ENCODE results near the gene RESF1.

The RESF1 gene

GRCh38 chr12:31958569-31959160, 550 bp upstream of the RESF1 start:
- no peak for DNase-seq

- DNase-seq, result peak in 50 of 56 donors; percentile 11 to 84 (median 60)
These were observed 631 bp downstream of the RESF1 start for GRCh38 chr12:31959701-31960391.

GRCh38 chr12:31961137-31961536, 1.9 kb downstream of the RESF1 start:
- no peak for DNase-seq

DNA sequence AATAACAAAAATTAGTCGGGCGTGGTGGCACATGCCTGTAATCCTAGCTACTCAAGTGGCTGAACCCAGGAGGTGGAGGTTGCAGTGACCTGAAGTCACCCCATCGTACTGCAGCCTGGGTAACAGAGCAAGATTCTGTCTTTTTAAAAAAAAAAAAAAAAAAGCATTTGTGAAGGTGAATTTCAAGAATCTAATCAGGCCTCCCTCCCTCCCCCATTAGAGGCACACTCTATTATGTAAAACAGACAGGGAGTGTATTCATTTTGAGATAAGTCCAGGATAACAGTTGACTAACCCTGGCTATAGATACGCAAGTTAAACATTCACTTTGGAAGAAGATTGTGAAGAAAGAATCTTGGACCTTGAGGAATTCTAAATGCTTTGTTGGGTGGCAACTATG, 2.9 kb downstream of the RESF1 start:
- DNase-seq, result no peak

DNA sequence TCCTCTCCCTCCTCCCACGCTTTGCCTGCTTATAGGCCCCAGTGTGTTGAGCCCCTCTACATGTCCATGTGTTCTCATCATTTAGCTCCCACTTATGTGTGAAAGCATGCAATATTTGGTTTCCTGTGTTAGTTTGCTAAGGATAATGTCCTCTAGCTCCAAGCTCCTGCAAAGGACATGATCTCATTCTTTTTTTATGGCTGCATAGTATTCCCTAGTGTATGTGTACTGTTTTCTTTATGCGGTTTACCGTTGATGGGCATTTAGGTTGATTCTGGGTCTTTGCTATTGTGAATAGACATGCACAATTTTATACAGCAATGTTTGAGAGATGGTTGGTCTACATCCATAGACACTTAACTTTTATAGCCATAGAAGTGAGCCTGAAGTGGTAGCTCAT, 5.1 kb downstream of the RESF1 start:
- no peak for DNase-seq

DNA sequence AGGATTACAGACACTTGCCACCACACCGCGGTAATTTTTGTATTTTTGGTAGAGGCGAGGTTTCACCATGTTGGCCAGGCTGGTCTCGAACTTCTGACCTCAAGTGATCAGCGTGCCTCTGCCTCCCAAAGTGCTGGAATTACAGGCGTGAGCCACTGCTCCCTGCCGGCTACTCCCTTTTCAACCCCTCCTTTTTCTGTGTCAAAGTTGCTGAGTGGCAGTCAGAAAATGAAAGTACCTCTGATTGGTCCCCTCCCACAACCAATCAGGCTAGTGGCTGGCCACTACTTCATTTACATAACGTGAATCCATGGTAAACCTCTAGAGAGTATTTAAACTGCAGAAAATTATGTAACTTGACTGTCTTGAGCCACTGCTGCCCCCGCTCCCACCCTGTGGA, 5.9 kb downstream of the RESF1 start:
- no peak for DNase-seq

DNA sequence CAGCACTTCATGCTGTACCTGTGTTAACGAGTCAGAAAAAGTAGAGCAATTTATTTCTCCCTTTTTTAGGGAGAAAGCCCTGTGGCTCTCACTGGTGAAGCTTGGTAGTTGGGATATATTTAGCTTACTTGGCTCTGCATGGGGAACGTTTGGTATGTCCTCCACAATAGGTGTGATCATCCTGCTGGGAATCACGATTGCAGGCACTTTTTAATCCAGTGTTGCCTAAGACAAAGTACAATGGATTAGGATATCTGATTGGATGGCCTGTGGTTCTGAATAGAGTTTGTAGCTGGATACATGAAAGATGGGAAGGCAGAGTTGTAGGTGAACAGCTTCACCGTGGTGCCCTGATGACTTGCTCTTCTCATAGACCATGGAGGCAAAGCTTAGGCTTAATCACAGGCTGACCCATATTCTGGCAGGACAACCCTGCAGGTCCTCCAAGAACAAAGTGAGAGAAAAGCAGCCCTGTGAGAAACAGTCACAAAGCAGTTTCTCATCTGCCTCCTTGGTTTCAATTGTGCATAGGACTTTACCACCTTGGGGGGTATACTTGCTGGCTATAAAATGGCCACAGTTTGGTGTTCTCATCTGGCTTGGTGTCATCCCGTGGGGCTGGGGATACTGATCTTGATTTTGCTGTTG, 7.5 kb downstream of the RESF1 start:
- no peak for DNase-seq

DNA sequence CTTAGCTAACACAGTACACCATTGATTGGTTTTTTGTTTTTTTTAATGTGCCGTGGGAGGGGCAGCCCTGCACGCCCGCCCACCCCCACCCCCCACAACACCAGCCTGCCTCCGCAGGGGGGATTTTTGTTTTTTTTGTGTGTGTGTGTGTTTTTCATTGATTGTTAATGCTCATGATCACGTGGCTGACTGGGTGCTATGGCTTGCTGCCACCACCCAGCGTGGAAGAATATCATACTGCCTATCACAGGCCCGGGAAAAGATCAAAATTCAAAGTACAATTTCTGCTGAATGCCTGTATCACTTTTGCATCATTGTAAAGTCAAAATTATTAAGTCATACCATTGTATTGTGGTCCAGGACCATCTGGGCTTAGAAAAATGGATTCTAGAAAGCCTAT, 8.3 kb downstream of the RESF1 start:
- peak in 1 of 56 donors; percentile 1 for DNase-seq

- DNase-seq, result no peak
These were observed 11.0 kb downstream of the RESF1 start for GRCh38 chr12:31970199-31970598.

DNA sequence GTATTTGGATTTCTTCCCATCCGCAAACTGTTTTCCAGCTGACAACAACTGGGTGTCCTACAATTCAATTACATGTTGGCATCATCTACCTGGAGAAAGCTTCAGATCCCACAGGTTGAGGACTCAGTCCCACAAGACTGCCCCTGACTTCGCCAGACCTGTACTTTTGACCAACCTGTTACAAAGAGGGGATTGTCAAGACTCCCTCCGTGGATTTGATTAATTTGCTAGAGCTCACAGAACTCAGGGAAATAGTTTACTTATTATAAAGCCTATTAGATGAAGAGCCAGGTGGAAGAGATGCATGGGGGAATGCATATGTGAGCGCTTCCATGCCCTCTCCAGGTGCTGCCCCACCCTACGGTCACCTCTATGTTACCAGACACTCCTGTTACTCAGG, 14.6 kb downstream of the RESF1 start:
- no peak for DNase-seq

DNA sequence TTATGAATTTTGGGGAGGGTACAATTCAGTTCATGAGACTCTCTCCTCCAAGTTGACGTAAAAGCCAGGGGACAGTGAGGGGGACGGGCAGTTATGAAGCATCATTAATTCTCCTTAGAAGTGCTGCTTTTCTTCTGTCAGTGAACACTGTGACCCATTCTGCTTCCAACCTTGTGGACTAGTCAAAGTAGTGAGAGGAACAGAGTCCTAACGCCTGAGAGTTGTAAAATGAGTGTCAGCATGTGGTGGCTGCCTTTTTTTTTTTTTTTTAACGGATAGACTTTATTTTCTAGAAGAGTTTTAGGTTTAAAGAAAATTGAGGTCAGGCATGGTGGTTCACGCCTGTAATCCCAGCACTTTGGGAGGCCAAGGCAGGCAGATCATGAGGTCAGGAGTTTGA, 15.5 kb downstream of the RESF1 start:
- no peak for DNase-seq

DNA sequence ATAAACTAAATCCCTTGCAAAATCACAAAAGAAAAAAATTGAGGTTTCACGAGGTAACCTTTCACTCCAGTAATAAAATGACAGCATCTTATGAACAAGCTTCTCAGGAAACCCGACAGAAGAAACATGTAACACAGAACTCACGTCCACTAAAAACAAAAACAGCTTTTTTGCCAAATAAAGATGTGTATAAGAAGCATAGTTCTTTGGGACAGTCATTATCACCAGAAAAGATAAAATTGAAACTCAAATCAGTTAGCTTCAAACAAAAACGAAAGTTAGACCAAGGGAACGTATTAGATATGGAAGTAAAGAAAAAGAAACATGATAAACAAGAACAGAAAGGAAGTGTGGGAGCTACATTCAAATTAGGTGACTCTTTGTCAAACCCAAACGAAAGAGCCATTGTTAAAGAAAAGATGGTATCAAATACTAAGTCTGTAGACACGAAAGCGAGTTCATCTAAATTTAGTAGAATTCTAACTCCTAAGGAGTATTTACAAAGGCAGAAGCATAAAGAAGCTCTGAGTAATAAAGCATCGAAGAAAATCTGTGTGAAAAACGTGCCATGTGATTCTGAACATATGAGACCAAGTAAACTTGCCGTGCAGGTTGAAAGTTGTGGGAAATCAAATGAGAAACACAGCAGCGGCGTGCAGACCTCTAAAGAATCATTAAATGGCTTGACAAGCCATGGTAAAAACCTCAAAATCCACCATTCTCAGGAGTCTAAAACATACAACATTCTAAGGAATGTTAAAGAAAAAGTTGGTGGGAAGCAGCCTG, 25.8 kb downstream of the RESF1 start:
- no peak for DNase-seq

GRCh38 chr12:31985832-31986231, 26.6 kb downstream of the RESF1 start:
- no peak for DNase-seq

GRCh38 chr12:31989571-31990362, 30.6 kb downstream of the RESF1 start:
- DNase-seq, result no peak

- DNase-seq, result no peak
These were observed 31.9 kb downstream of the RESF1 start for GRCh38 chr12:31991146-31991545.

DNA sequence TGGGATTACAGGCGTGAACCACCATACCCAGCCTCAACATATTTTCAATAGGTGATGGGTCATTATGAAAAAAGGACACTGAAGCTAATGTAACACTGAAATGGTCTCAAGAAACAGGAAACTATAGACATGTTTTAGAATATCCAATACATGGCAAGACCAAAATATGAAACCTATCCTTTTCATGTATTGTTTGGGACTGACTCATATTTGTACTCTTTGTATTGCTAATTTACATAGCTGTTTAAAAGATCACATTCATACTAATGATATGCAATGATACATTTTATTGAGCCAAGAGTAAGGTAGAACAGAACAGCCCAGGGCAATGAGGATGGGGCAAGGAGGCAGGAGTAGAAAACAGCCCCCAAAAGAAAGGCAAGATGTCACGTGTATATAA, 32.6 kb downstream of the RESF1 start:
- DNase-seq, result no peak

DNA sequence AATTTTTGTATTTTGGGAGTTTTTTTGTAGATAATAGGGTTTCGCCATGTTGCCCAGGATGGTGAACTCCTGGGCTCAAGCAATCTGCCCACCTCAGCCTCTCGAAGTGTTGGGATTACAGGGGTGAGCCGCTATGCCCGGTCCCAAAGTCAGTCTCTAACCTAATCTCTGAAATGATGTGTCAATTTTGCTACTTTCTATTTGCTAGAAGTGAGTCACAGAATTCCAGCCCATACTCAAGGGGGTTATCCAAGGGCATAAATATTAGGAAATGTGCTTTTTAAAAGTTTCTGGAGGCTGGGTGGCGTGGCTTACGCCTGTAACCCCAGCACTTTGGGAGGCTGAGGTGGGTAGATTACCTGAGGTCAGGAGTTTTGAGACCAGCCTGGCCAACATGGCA, 40.5 kb downstream of the RESF1 start:
- DNase-seq, result no peak

GRCh38 chr12:32000373-32001005, 41.3 kb downstream of the RESF1 start:
- DNase-seq, result no peak

- DNase-seq, result peak in 1 of 56 donors; percentile 2
These were observed 43.8 kb downstream of the RESF1 start for GRCh38 chr12:32002848-32003493.

- no peak for DNase-seq
These were observed 44.4 kb downstream of the RESF1 start for GRCh38 chr12:32003654-32004053.

Measured in amygdala (tissue), 56 donors.